Measurements from ENCODE around the gene PAQR8.

Gene PAQR8

DNA sequence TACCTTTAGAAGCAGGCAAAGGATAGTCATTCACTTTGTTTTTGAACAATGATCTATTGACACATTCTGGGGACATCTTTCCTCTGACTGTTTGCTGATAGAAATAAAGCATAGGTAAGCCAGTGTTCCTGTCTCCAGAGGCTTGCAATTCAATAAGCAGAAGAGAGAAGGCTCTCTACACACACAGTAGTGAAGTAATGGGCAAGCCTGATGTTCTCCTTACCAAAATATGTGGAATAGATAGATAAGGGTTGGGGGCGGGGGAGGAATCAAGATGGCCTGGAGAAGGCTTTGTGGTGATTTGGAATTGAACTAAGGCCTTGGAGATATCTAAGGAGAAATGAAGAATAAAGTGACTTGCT, 27.3 kb downstream of the PAQR8 start:
- no peak overlapping the region for H3K4me3 ChIP-seq (ENCODE audit: low read depth, low read length)
- TF ChIP-seq, protein P1, sequence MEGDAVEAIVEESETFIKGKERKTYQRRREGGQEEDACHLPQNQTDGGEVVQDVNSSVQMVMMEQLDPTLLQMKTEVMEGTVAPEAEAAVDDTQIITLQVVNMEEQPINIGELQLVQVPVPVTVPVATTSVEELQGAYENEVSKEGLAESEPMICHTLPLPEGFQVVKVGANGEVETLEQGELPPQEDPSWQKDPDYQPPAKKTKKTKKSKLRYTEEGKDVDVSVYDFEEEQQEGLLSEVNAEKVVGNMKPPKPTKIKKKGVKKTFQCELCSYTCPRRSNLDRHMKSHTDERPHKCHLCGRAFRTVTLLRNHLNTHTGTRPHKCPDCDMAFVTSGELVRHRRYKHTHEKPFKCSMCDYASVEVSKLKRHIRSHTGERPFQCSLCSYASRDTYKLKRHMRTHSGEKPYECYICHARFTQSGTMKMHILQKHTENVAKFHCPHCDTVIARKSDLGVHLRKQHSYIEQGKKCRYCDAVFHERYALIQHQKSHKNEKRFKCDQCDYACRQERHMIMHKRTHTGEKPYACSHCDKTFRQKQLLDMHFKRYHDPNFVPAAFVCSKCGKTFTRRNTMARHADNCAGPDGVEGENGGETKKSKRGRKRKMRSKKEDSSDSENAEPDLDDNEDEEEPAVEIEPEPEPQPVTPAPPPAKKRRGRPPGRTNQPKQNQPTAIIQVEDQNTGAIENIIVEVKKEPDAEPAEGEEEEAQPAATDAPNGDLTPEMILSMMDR (IDR thresholded peaks at IDR 0.05; ENCODE audit: insufficient read depth, low read length, missing control alignments): no peak
- DNase-seq (ENCODE audit: low read depth, low spot score): no peak
- POLR2A ChIA-PET: interaction anchor here (0.5 kb wide), 1 partner anchor 209 kb away, joined by 3 read pairs; no protein-coding TSS in a partner anchor
- CTCF ChIA-PET: interaction anchor here (1.2 to 7.6 kb wide), 4 partner anchors 11 to 104 kb away, joined by 3 to 54 read pairs (median 29); partner anchors contain the start of gene MCM3

DNA sequence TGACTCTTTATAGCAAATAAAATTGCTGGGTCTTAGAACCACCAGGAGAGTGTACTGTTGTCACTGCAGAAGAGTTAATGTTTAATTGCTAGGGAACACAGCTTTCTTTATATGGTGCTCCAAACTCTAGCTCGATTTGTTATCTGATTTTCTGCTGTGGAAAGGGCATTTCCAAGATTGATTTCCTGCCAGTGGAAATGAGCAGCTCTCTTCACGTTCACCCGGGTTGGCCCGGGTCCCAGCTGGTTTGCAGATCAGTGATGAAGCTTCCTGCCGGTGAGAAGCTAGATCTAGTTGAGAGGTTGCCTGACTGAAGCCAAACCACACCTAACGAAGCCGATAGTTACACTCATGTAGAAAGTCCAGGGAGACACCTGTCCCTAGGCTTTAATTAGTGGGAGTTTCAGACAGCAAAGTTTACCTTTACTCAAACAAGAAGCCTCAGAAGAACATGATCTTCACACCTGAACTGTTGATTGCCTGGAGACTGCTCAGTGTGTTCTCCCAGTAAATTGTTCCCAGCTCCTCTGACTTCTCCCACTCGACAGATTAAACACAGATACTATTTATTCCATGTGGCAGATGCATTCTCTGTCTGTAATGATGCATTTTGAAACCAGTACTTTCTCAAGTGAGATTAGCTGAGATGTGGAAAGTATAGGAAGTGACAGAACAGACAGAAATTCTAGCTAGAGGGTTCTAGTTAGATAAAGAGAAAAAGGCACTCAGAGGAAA, 27.8 kb downstream of the PAQR8 start:
- no peak for DNase-seq (ENCODE audit: low read depth, low spot score)
- ChIA-PET POLR2A (no interaction called here), CTCF (interaction anchor here (0.6 to 7.6 kb wide), 8 partner anchors 9 to 274 kb away, joined by 3 to 54 read pairs (median 4); partner anchors contain the start of genes MCM3 and PAQR8)
- H3K4me3 ChIP-seq (ENCODE audit: low read depth, low read length): no peak overlapping the region
- TF ChIP-seq, protein P1 (IDR thresholded peaks at IDR 0.05; ENCODE audit: insufficient read depth, low read length, missing control alignments): no peak

DNA sequence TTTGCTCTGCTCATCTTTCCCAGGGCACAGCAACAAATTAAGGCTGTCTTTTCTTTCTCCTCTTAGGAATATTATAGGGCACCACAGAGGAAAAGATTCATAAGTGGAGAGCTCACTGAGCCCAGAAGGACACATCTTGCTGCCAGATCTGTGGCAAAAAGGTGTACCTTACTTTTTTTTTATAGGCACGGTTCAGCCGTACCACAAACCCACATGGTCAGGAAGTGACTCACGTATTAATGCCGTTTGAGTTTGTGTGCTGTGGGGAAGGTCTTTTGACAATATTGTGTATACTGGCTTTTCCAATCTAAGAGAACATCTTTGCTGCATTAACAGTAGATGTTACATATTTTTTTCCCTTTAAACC, 28.4 kb downstream of the PAQR8 start:
- DNase-seq (ENCODE audit: low read depth, low spot score): no peak
- TF ChIP-seq, protein P1 (IDR thresholded peaks at IDR 0.05; ENCODE audit: insufficient read depth, low read length, missing control alignments): no peak
- ChIA-PET CTCF (interaction anchor here (0.6 to 7.6 kb wide), 7 partner anchors 10 to 273 kb away, joined by 3 to 54 read pairs (median 4); partner anchors contain the start of genes MCM3 and PAQR8), POLR2A (no interaction called here)
- no peak overlapping the region for H3K4me3 ChIP-seq (ENCODE audit: low read depth, low read length)

DNA sequence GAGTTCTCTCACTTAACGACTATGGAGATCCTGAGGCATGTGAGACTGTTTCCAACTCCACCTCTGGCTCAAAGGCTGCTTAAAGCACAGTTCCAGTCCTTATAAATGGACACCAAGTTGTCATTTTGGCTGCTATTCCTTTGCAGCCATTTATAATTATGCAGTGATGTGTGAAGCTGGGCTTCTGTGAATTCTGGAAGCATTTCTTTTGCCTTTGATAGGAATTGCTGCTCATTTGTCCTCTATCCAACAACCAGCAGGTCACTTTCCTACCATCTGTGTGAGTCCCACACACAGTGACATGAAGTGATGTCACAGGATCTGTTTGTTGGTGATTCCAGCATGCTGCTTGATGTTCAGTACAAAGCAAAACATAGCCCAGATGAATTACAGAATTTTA, 29.6 kb downstream of the PAQR8 start:
- CTCF ChIA-PET: interaction anchor here (0.8 to 7.6 kb wide), 7 partner anchors 10 to 107 kb away, joined by 3 to 54 read pairs (median 3); partner anchors contain the start of gene MCM3
- DNase-seq (ENCODE audit: low read depth, low spot score): no peak
- TF ChIP-seq, protein P1 (IDR thresholded peaks at IDR 0.05; ENCODE audit: insufficient read depth, low read length, missing control alignments): no peak

DNA sequence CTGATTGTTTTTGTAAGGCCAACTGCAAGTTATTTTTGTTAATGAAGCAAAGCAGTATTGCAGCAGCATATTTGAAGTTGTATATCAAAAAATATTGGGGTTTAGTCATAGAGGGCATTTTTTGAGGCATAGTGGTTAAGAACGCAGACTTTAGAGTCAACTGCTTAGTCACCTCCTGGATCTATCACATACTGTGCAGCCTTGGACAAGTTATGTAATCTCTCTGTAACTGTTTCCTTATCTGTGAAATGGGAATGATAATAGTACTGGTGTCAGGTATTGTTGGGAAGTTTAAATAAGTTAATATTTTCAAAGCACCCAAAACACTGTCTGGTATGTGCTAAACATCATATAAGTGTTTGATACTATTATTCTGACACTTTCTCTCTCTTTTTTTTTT, 31.0 kb downstream of the PAQR8 start:
- no peak overlapping the region for H3K4me3 ChIP-seq (ENCODE audit: low read depth, low read length)
- DNase-seq (ENCODE audit: low read depth, low spot score): peak; percentile 61
- TF ChIP-seq, protein P1 (IDR thresholded peaks at IDR 0.05; ENCODE audit: insufficient read depth, low read length, missing control alignments): no peak
- ChIA-PET CTCF (interaction anchor here (0.6 to 7.6 kb wide), 5 partner anchors 8 to 196 kb away, joined by 3 to 54 read pairs (median 3); partner anchors contain the start of gene MCM3), POLR2A (no interaction called here)

More for the DNA sequence above, 29.6 kb downstream of the PAQR8 start:
- POLR2A ChIA-PET: no interaction called here
- no peak overlapping the region for H3K4me3 ChIP-seq (ENCODE audit: low read depth, low read length)

DNA sequence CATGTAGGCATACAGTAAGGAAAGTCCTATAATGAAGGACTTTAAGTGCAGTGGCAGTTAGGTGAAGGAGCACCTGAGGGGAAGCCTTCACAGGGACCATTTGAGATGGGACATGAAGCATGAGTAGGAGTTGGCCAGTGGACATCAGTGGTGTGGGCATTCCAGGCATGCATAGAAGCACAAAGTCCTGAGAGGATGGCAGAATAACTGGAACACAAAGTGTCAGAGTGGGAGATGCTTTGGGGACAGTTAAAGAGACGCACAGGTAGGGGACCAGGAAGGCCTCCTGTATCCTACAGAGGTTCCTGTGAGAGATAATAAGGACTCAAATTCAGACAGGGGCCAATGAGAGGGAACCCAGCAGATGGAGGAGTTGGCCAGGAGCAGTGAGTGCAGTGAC, 31.8 kb downstream of the PAQR8 start:
- ChIA-PET CTCF (no interaction called here), POLR2A (no interaction called here)
- DNase-seq (ENCODE audit: low read depth, low spot score): no peak
- no peak overlapping the region for H3K4me3 ChIP-seq (ENCODE audit: low read depth, low read length)
- TF ChIP-seq, protein P1 (IDR thresholded peaks at IDR 0.05; ENCODE audit: insufficient read depth, low read length, missing control alignments): no peak

All from AG04449 (cell line).